Astrocyte (in vitro differentiated cells and primary cell): ENCODE results near the gene KRTAP5-1. TPM values are rescaled to one million over a fixed set of nuclear protein-coding genes. Genes with fewer than 3 reads are reported as not detected.

Experiments
- DNase-seq: peaks from one replicate; pipeline ENCODE4 v3.0.0-alpha.2; 2010; ENCODE audit warnings: low read depth
- FAIRE-seq: peaks from 2 replicates; lab custom pipeline; 2011; peaks lifted over from hg19 to GRCh38; lab: Jason Lieb, UNC
- H2AFZ ChIP-seq: 2 replicates; pipeline ENCODE4 v1.6.0; 2012; ENCODE audit warnings: low read depth, low read length, inconsistent platforms
- H3K27ac ChIP-seq: 2 replicates; pipeline ENCODE4 v1.5.1; 2011; ENCODE audit warnings: low read depth, low read length, inconsistent platforms
- H3K27me3 ChIP-seq: 2 replicates; pipeline ENCODE4 v1.6.0; 2011; ENCODE audit warnings: low read length, inconsistent platforms; ENCODE audit not compliant: insufficient read depth
- H3K36me3 ChIP-seq: 2 replicates; pipeline ENCODE4 v1.5.1; 2011; ENCODE audit warnings: low read length, inconsistent platforms; ENCODE audit not compliant: insufficient read depth
- H3K4me1 ChIP-seq: 2 replicates; pipeline ENCODE4 v1.5.1; 2011; ENCODE audit warnings: low read length, inconsistent platforms; ENCODE audit not compliant: insufficient read depth
- H3K4me2 ChIP-seq: 2 replicates; pipeline ENCODE4 v1.6.0; 2012; ENCODE audit warnings: low read length, inconsistent platforms
- H3K4me3 ChIP-seq: 2 replicates; pipeline ENCODE4 v1.5.1; 2011; ENCODE audit warnings: low read depth, mild to moderate bottlenecking, low read length, inconsistent platforms; ENCODE audit not compliant: insufficient read depth
- H3K79me2 ChIP-seq: 2 replicates; pipeline ENCODE4 v1.6.0; 2012; ENCODE audit warnings: mild to moderate bottlenecking, low read length, inconsistent platforms; ENCODE audit not compliant: insufficient read depth
- H3K9ac ChIP-seq: 2 replicates; pipeline ENCODE4 v1.6.0; 2012; ENCODE audit warnings: mild to moderate bottlenecking, low read length, inconsistent platforms
- H3K9me3 ChIP-seq: 2 replicates; pipeline ENCODE4 v1.5.1; 2012; ENCODE audit warnings: low read depth, mild to moderate bottlenecking, low read length, inconsistent platforms; ENCODE audit not compliant: insufficient read depth
- H4K20me1 ChIP-seq: 2 replicates; pipeline ENCODE4 v1.6.0; 2012; ENCODE audit warnings: low read length, inconsistent platforms; ENCODE audit not compliant: insufficient read depth
- H3K27ac Mint-ChIP-seq: one replicate; pipeline ENCODE4 v1.8.0; 2021; ENCODE audit warnings: mild to moderate bottlenecking, mixed read lengths; ENCODE audit not compliant: unreplicated experiment
- H3K27me3 Mint-ChIP-seq: one replicate; pipeline ENCODE4 v1.8.0; 2021; ENCODE audit warnings: low read depth, mixed read lengths; ENCODE audit not compliant: unreplicated experiment
- H3K36me3 Mint-ChIP-seq: one replicate; pipeline ENCODE4 v1.8.0; 2021; ENCODE audit warnings: low read depth, mixed read lengths; ENCODE audit not compliant: unreplicated experiment
- H3K4me1 Mint-ChIP-seq: one replicate; pipeline ENCODE4 v1.8.0; 2021; ENCODE audit warnings: low read depth, mixed read lengths; ENCODE audit not compliant: unreplicated experiment
- H3K4me3 Mint-ChIP-seq: one replicate; pipeline ENCODE4 v1.8.0; 2021; ENCODE audit warnings: mild to moderate bottlenecking, moderate library complexity, mixed read lengths; ENCODE audit not compliant: unreplicated experiment
- H3K9me3 Mint-ChIP-seq: one replicate; pipeline ENCODE4 v1.8.0; 2021; ENCODE audit warnings: mild to moderate bottlenecking, mixed read lengths; ENCODE audit not compliant: unreplicated experiment
- EZH2 ChIP-seq: IDR thresholded peaks from 2 replicates; pipeline ENCODE4 v1.6.1; 2012; ENCODE audit warnings: mild to moderate bottlenecking, low read length, inconsistent platforms; ENCODE audit not compliant: insufficient read depth
- total RNA-seq: library from RNA; stranded (reverse); gene quantifications from 2 replicates; pipeline ENCODE4 v1.2.1, GENCODE V29; 2021
- TF ChIP-seq, protein P1 (sequence below): IDR thresholded peaks from 2 replicates; pipeline ENCODE4 v1.5.1; 2011; ENCODE audit warnings: low read depth, mild to moderate bottlenecking, inconsistent platforms, low read length, moderate library complexity; ENCODE audit not compliant: insufficient read depth

The KRTAP5-1 gene
- total RNA-seq, 1 donor from 2014 or later, result not detected

DNA sequence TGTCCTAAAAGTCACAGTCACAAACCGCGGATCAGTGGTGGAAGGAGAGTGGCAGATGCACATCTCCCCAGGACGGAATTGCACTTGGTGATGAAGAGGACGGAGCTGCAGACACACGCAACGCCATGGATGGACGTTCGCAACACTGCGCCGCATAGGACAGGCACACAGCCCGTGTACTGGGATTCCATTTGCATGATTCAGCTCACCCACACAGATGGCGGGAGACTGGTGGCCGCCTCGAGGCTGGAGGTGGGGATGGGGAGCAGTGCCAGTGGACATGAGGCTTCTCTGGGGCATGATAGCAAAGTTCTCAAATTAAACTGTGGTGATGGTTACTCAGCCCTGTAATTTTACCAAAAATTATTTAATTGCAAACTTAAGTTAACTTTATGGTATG lies 50.4 kb downstream of the KRTAP5-1 start:
- Histone ChIP-seq H3K9me3 (no peaks in the 10 kb centered on the region), H3K27me3 (peaks cover 8% of the 10 kb centered on the region), H3K36me3 (no peaks in the 10 kb centered on the region), H3K79me2 (peaks cover 78% of the 10 kb centered on the region), H2AFZ (no peak overlapping the region), H3K4me2 (peak overlapping the region; percentile 35), H3K9ac (no peak overlapping the region), H3K27ac (no peak overlapping the region), H3K4me3 (no peak overlapping the region), H3K4me1 (peaks cover 39% of the 10 kb centered on the region), H4K20me1 (peaks cover 79% of the 10 kb centered on the region)
- Mint-ChIP-seq H3K27me3 (peaks cover 17% of the 10 kb centered on the region), H3K36me3 (peaks cover 8% of the 10 kb centered on the region), H3K9me3 (no peaks in the 10 kb centered on the region), H3K27ac (no peak overlapping the region), H3K4me3 (no peak overlapping the region), H3K4me1 (peaks cover 16% of the 10 kb centered on the region)
- peak; percentile 67 for DNase-seq
- no peak for FAIRE-seq
- TF ChIP-seq, protein P1, sequence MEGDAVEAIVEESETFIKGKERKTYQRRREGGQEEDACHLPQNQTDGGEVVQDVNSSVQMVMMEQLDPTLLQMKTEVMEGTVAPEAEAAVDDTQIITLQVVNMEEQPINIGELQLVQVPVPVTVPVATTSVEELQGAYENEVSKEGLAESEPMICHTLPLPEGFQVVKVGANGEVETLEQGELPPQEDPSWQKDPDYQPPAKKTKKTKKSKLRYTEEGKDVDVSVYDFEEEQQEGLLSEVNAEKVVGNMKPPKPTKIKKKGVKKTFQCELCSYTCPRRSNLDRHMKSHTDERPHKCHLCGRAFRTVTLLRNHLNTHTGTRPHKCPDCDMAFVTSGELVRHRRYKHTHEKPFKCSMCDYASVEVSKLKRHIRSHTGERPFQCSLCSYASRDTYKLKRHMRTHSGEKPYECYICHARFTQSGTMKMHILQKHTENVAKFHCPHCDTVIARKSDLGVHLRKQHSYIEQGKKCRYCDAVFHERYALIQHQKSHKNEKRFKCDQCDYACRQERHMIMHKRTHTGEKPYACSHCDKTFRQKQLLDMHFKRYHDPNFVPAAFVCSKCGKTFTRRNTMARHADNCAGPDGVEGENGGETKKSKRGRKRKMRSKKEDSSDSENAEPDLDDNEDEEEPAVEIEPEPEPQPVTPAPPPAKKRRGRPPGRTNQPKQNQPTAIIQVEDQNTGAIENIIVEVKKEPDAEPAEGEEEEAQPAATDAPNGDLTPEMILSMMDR, result no peak
- no peak for TF ChIP-seq EZH2

Other genes with a start within 250 kb of the KRTAP5-1 start
- gene BRSK2, start 195.3 kb downstream of the KRTAP5-1 start, total RNA-seq, result 3.9 and 7.1 TPM in 2 replicates
- gene MOB2, start 98.5 kb downstream of the KRTAP5-1 start, total RNA-seq, result 26.4 and 28.9 TPM in 2 replicates
- gene DUSP8, start 13.0 kb downstream of the KRTAP5-1 start, total RNA-seq, result 13.8 and 14.8 TPM in 2 replicates
- gene KRTAP5-2, start 13.0 kb upstream of the KRTAP5-1 start, total RNA-seq, result not detected in 2 replicates
- gene KRTAP5-3, start 23.2 kb upstream of the KRTAP5-1 start, total RNA-seq, result not detected in 2 replicates
- not detected in 2 replicates for gene KRTAP5-4, start 36.9 kb upstream of the KRTAP5-1 start, total RNA-seq
- not detected in 2 replicates for gene KRTAP5-5, start 44.5 kb upstream of the KRTAP5-1 start, total RNA-seq
- not detected in 2 replicates for gene KRTAP5-6, start 111.9 kb upstream of the KRTAP5-1 start, total RNA-seq
- 2.0 and 5.1 TPM in 2 replicates for gene IFITM10, start 165.3 kb upstream of the KRTAP5-1 start, total RNA-seq
- gene CTSD, start 178.6 kb upstream of the KRTAP5-1 start, total RNA-seq, result 290 and 340 TPM in 2 replicates
- 0.36 and 0.38 TPM in 2 replicates for gene SYT8, start 249.7 kb upstream of the KRTAP5-1 start, total RNA-seq